Liver (tissue), 9 donors: Measurements from ENCODE around the gene ARHGEF39. TPM values are rescaled to one million over a fixed set of nuclear protein-coding genes. Genes with fewer than 3 reads are reported as not detected.

Experiments
- DNase-seq: peaks from one replicate; pipeline ENCODE4 v3.0.0-alpha.2; 2017; ENCODE audit warnings: low spot score
- H3K27ac ChIP-seq, 2 donors: one replicate each; pipeline ENCODE4 v1.7.0; 2013; ENCODE audit warnings: inconsistent platforms in 2 of 2, low read length in 2 of 2, control low read depth in 1 of 2, low read depth in 1 of 2, mild to moderate bottlenecking in 1 of 2
- H3K27me3 ChIP-seq, 4 donors: one replicate each; pipeline versions ENCODE4 v1.6.1 to v1.7.0; 2013; ENCODE audit warnings: low read length in 3 of 4, inconsistent platforms in 1 of 4, mild to moderate bottlenecking in 1 of 4, moderate library complexity in 1 of 4; ENCODE audit not compliant: control insufficient read depth in 4 of 4, insufficient read depth in 4 of 4
- H3K36me3 ChIP-seq, 4 donors: one replicate each; pipeline versions ENCODE4 v1.6.1 to v1.7.0; 2013; ENCODE audit warnings: low read length in 3 of 4, mild to moderate bottlenecking in 3 of 4, low read depth in 1 of 4, moderate library complexity in 1 of 4; ENCODE audit not compliant: control insufficient read depth in 4 of 4, insufficient read depth in 3 of 4
- H3K4me1 ChIP-seq, 4 donors: one replicate each; pipeline versions ENCODE4 v1.6.1 to v1.7.0; 2013; ENCODE audit warnings: low read length in 3 of 4, mild to moderate bottlenecking in 3 of 4, moderate library complexity in 1 of 4; ENCODE audit not compliant: control insufficient read depth in 4 of 4, insufficient read depth in 4 of 4
- H3K4me3 ChIP-seq, 3 donors: one replicate each; pipeline versions ENCODE4 v1.6.1 to v1.7.0; 2013; ENCODE audit warnings: low read length in 3 of 3, control low read depth in 1 of 3, low read depth in 1 of 3, mild to moderate bottlenecking in 1 of 3
- H3K9ac ChIP-seq, 2 donors: one replicate each; pipeline ENCODE4 v1.7.0; 2013; ENCODE audit warnings: low read length in 2 of 2, mild to moderate bottlenecking in 2 of 2, moderate library complexity in 2 of 2, control low read depth in 1 of 2, low read depth in 1 of 2
- H3K9me3 ChIP-seq, 4 donors: one replicate each; pipeline versions ENCODE4 v1.6.1 to v1.7.0; 2013; ENCODE audit warnings: low read length in 3 of 4; ENCODE audit not compliant: control insufficient read depth in 4 of 4
- EGR1 ChIP-seq, 2 donors: IDR thresholded peaks; 2 replicates each; pipeline ENCODE4 v1.6.1; 2016 to 2018; ENCODE audit warnings: antibody characterized with exemption in 2 of 2, low read depth in 2 of 2
- FOXA2 ChIP-seq: IDR thresholded peaks from 2 replicates; pipeline ENCODE4 v1.6.1; 2016; ENCODE audit warnings: antibody characterized with exemption
- GABPA ChIP-seq, 2 donors: IDR thresholded peaks in 1 of 2; conservative IDR thresholded peaks in 1 of 2; 2 replicates each; pipeline ENCODE4 v1.6.1; 2016; ENCODE audit warnings: antibody characterized with exemption in 2 of 2, mild to moderate bottlenecking in 1 of 2, moderate library complexity in 1 of 2
- HNF4A ChIP-seq, 2 donors: conservative IDR thresholded peaks; 2 replicates each; pipeline ENCODE4 v1.6.1; 2016; ENCODE audit warnings: antibody characterized with exemption in 2 of 2, mild to moderate bottlenecking in 2 of 2
- JUND ChIP-seq, 2 donors: IDR thresholded peaks; 2 replicates each; pipeline ENCODE4 v1.6.1; 2016; ENCODE audit warnings: antibody characterized with exemption in 2 of 2
- RAD21 ChIP-seq, 2 donors: IDR thresholded peaks; 2 replicates each; pipeline ENCODE4 v1.6.1; 2016; ENCODE audit warnings: antibody characterized with exemption in 2 of 2, mild to moderate bottlenecking in 2 of 2
- TAF1 ChIP-seq: conservative IDR thresholded peaks from 2 replicates; pipeline ENCODE4 v1.6.1; 2016; ENCODE audit warnings: antibody characterized with exemption, mild to moderate bottlenecking
- WGBS: extraction: QIAGEN DNeasy Blood & Tissue Kit; methylation state at CpG from one replicate; pipeline ENCODE4 v1.1.7; 2013; 5-methylcytosine and 5-hydroxymethylcytosine counted together
- polyA plus RNA-seq, 2 donors: library from polyadenylated mRNA; stranded (reverse) in 1 of 2; unstranded in 1 of 2; fragments of 200-250 nt in 1 of 2; fragments of >200 nt in 1 of 2; fragmentation: Nextera tagmentation in 1 of 2; extraction: Ambion mirVana in 1 of 2; gene quantifications; one replicate each; pipeline versions ENCODE4 v1.2.1 to v1.2.3, GENCODE V29; 2013 to 2015
- total RNA-seq, 2 donors: library from RNA; depleted of rRNA; stranded (reverse); fragments of >200 nt; gene quantifications; one replicate each; pipeline ENCODE4 v1.2.3, GENCODE V29; 2014
- TF ChIP-seq, protein P1 (sequence below): IDR thresholded peaks from 2 replicates; pipeline ENCODE4 v1.6.1; 2016; ENCODE audit warnings: antibody characterized with exemption
- TF ChIP-seq, protein P2 (sequence below): IDR thresholded peaks from 2 replicates; pipeline ENCODE4 v1.6.1; 2016; ENCODE audit warnings: antibody characterized with exemption, mild to moderate bottlenecking
- TF ChIP-seq, protein P3 (sequence below): fragments of 150-350 bp; IDR thresholded peaks from 2 replicates; pipeline ENCODE4 v1.5.1; 2017; ENCODE audit warnings: improper control_type of control experiment, low read depth, low read length; ENCODE audit not compliant: missing input control
- TF ChIP-seq, protein P4 (sequence below): IDR thresholded peaks from 2 replicates; pipeline ENCODE4 v1.6.1; 2016; ENCODE audit warnings: antibody characterized with exemption
- donor health status: healthy.
- donor health status: healthy.
- donor health status: healthy.
- donor health status: healthy.
- donor health status: healthy.

ARHGEF39 gene, protein sequence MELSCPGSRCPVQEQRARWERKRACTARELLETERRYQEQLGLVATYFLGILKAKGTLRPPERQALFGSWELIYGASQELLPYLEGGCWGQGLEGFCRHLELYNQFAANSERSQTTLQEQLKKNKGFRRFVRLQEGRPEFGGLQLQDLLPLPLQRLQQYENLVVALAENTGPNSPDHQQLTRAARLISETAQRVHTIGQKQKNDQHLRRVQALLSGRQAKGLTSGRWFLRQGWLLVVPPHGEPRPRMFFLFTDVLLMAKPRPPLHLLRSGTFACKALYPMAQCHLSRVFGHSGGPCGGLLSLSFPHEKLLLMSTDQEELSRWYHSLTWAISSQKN
- 1 to 10 TPM in 1 of 2 donors, under 1 TPM in 1; under 0.01 to 7.4 TPM for total RNA-seq
- under 1 TPM; 0.74 TPM for polyA plus RNA-seq

DNA sequence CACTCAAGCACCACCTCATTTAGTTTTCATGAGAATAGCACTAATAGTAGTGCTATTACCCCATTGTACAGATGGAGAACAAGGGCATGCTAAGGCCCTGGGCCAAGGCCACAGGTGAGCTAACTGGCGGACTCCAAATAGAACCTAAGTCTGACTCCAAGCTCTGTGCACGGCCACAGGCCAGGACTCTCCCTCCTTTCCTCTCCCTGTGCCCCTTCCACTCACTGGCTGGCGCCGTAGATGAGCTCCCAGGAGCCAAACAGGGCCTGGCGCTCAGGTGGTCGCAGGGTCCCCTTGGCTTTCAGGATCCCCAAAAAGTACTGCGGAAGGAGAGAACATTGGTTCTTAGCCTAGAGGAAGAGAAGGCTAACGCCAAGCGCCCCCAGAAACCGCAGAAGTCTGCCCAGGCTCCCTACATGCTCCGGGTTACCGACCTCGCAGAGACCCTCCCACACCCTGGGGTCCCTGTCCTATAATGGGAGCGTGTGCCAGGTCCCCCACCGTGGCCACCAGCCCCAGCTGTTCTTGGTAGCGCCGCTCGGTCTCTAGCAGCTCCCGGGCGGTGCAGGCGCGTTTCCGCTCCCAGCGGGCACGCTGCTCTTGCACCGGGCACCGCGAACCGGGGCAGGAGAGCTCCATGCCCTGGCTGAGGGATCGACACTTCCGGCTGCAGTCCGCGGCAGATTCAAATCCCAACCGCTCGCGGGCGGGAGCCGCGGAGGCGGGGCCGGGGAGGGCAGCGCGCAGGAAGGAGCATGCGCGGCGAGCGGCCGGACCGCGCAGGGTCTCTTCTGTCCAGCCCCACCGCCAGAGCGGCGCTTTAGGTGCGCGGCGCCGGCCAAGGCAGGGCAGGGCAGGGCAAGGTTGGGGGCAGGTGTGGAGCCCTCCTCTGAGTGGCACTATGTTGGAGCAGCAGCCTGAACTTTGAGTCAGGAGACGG, at the start of gene ARHGEF39:
TSS of gene ARHGEF39 (minus strand) at position 665 of the 940 bp plus-strand sequence. CDS start at position 639, 26 bp downstream.
- WGBS, result 8% methylated on average over 58 of the region's 58 CpGs
- H3K9me3 ChIP-seq, result no peaks in the 10 kb centered on the region
- TF ChIP-seq RAD21 (IDR thresholded peaks at IDR 0.05) (peak in 1 of 2 donors; percentile 36), GABPA (IDR thresholded peaks at IDR 0.05 in 1 of 2, conservative IDR thresholded peaks at IDR 0.05 in 1 of 2) (peak; percentile 49 to 80), EGR1 (IDR thresholded peaks at IDR 0.05; ENCODE audit: low read depth in 2 of 2) (no peak), HNF4A (conservative IDR thresholded peaks at IDR 0.05) (no peak)
- TF ChIP-seq, protein P1, sequence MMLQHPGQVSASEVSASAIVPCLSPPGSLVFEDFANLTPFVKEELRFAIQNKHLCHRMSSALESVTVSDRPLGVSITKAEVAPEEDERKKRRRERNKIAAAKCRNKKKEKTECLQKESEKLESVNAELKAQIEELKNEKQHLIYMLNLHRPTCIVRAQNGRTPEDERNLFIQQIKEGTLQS, result no peak
- TF ChIP-seq, protein P2, sequence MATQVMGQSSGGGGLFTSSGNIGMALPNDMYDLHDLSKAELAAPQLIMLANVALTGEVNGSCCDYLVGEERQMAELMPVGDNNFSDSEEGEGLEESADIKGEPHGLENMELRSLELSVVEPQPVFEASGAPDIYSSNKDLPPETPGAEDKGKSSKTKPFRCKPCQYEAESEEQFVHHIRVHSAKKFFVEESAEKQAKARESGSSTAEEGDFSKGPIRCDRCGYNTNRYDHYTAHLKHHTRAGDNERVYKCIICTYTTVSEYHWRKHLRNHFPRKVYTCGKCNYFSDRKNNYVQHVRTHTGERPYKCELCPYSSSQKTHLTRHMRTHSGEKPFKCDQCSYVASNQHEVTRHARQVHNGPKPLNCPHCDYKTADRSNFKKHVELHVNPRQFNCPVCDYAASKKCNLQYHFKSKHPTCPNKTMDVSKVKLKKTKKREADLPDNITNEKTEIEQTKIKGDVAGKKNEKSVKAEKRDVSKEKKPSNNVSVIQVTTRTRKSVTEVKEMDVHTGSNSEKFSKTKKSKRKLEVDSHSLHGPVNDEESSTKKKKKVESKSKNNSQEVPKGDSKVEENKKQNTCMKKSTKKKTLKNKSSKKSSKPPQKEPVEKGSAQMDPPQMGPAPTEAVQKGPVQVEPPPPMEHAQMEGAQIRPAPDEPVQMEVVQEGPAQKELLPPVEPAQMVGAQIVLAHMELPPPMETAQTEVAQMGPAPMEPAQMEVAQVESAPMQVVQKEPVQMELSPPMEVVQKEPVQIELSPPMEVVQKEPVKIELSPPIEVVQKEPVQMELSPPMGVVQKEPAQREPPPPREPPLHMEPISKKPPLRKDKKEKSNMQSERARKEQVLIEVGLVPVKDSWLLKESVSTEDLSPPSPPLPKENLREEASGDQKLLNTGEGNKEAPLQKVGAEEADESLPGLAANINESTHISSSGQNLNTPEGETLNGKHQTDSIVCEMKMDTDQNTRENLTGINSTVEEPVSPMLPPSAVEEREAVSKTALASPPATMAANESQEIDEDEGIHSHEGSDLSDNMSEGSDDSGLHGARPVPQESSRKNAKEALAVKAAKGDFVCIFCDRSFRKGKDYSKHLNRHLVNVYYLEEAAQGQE, result no peak
- peak within 1 kb of the TSS in 1 of 2 donors; percentile 31 for H3K27ac ChIP-seq
- peak within 1 kb of the TSS in 2 of 3 donors; percentile 50 to 60 for H3K4me3 ChIP-seq
- H3K36me3 ChIP-seq, result no peaks in the 10 kb centered on the region
- peak; percentile 82 for DNase-seq
- H3K4me1 ChIP-seq, result peaks cover 5 to 28% (median 19%) of the 10 kb centered on the region in 4 donors
- H3K9ac ChIP-seq, result peak within 1 kb of the TSS; percentile 26 to 55
- H3K27me3 ChIP-seq, result no peaks in the 10 kb centered on the region

DNA sequence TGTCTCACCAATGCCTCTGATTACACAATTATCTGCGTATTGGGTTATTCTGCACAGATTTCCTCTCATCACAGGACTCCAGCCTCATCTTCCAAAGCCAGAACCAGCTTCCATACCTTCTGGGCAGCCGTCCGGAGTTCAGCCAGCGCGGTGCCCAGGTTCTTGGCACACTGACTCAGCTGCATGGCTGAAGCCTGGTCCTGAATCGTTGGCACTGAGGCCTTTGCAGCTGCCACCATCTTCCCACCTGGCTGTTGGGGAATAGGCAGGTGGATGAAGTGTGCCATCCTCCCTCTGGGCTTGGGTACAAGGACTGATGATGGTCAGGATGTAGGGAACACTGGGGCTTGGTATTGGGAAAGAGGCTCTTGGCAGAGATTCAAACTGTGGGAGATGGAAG, 49.1 kb upstream of the ARHGEF39 start:
- Histone ChIP-seq H3K27me3 (no peaks in the 10 kb centered on the region), H3K27ac (no peak overlapping the region), H3K9ac (no peak overlapping the region), H3K4me1 (no peaks in the 10 kb centered on the region), H3K36me3 (peaks cover 58 to 93% (median 82%) of the 10 kb centered on the region in 4 donors), H3K4me3 (no peak overlapping the region), H3K9me3 (no peaks in the 10 kb centered on the region)
- 85% methylated on average over 6 of the region's 6 CpGs for WGBS
- DNase-seq, result no peak
- no peak for TF ChIP-seq HNF4A (conservative IDR thresholded peaks at IDR 0.05)
- TF ChIP-seq, protein P3, sequence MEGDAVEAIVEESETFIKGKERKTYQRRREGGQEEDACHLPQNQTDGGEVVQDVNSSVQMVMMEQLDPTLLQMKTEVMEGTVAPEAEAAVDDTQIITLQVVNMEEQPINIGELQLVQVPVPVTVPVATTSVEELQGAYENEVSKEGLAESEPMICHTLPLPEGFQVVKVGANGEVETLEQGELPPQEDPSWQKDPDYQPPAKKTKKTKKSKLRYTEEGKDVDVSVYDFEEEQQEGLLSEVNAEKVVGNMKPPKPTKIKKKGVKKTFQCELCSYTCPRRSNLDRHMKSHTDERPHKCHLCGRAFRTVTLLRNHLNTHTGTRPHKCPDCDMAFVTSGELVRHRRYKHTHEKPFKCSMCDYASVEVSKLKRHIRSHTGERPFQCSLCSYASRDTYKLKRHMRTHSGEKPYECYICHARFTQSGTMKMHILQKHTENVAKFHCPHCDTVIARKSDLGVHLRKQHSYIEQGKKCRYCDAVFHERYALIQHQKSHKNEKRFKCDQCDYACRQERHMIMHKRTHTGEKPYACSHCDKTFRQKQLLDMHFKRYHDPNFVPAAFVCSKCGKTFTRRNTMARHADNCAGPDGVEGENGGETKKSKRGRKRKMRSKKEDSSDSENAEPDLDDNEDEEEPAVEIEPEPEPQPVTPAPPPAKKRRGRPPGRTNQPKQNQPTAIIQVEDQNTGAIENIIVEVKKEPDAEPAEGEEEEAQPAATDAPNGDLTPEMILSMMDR, result no peak
- TF ChIP-seq, protein P4, sequence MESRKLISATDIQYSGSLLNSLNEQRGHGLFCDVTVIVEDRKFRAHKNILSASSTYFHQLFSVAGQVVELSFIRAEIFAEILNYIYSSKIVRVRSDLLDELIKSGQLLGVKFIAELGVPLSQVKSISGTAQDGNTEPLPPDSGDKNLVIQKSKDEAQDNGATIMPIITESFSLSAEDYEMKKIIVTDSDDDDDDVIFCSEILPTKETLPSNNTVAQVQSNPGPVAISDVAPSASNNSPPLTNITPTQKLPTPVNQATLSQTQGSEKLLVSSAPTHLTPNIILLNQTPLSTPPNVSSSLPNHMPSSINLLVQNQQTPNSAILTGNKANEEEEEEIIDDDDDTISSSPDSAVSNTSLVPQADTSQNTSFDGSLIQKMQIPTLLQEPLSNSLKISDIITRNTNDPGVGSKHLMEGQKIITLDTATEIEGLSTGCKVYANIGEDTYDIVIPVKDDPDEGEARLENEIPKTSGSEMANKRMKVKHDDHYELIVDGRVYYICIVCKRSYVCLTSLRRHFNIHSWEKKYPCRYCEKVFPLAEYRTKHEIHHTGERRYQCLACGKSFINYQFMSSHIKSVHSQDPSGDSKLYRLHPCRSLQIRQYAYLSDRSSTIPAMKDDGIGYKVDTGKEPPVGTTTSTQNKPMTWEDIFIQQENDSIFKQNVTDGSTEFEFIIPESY, result no peak
- no peak for TF ChIP-seq TAF1
- no peak for TF ChIP-seq FOXA2
- no peak for TF ChIP-seq JUND (IDR thresholded peaks at IDR 0.05)
